Kidney (tissue), 14 donors: Measurements from ENCODE around the gene NDE1. TPM values are rescaled to one million over a fixed set of nuclear protein-coding genes. Genes with fewer than 3 reads are reported as not detected.

ENCODE experiments used
- DNase-seq, 5 donors: peaks; one replicate each; pipeline ENCODE4 v3.0.0-alpha.2; 2013 to 2020
- FAIRE-seq: peaks from 2 replicates; lab custom pipeline; 2012; peaks lifted over from hg19 to GRCh38; lab: Jason Lieb, UNC
- H3K27ac ChIP-seq, 2 donors: one replicate each; pipeline ENCODE4 v1.7.0; 2013; ENCODE audit warnings: low read depth in 2 of 2, low read length in 2 of 2, inconsistent platforms in 1 of 2
- H3K27me3 ChIP-seq: one replicate; pipeline ENCODE4 v1.7.1; 2013; ENCODE audit warnings: low read length, inconsistent platforms; ENCODE audit not compliant: control insufficient read depth, insufficient read depth
- H3K36me3 ChIP-seq, 3 donors: one replicate each; pipeline versions ENCODE4 v1.7.0 to v1.7.1; 2013; ENCODE audit warnings: low read length in 3 of 3, control low read depth in 1 of 3, inconsistent platforms in 1 of 3; ENCODE audit not compliant: insufficient read depth in 3 of 3, control insufficient read depth in 2 of 3
- H3K4me1 ChIP-seq, 3 donors: one replicate each; pipeline versions ENCODE4 v1.7.0 to v1.7.1; 2013; ENCODE audit warnings: low read length in 3 of 3, inconsistent platforms in 1 of 3, low read depth in 1 of 3; ENCODE audit not compliant: control insufficient read depth in 2 of 3, insufficient read depth in 2 of 3
- H3K4me3 ChIP-seq, 3 donors: one replicate each; pipeline versions ENCODE4 v1.7.0 to v1.8.1; 2013; ENCODE audit warnings: low read length in 3 of 3, control low read depth in 1 of 3, inconsistent platforms in 1 of 3
- H3K9ac ChIP-seq, 3 donors: one replicate each; pipeline versions ENCODE4 v1.7.0 to v1.7.1; 2013; ENCODE audit warnings: low read length in 3 of 3, control low read depth in 1 of 3, inconsistent platforms in 1 of 3
- H3K9me3 ChIP-seq, 3 donors: one replicate each; pipeline versions ENCODE4 v1.7.0 to v1.7.1; 2013; ENCODE audit warnings: low read length in 3 of 3, control low read depth in 1 of 3, inconsistent platforms in 1 of 3; ENCODE audit not compliant: control insufficient read depth in 2 of 3, insufficient read depth in 1 of 3
- intact Hi-C: fragments of 100-400 bp; cut with DNase I; formaldehyde crosslinking; loops from one replicate; pipeline ENCODE4 v1.11.1; 2022
- polyA plus RNA-seq: library from polyadenylated mRNA; stranded (reverse); fragments of 350-450 nt; fragmentation: Illumina TruSeq; extraction: RNeasy Lipid Tissue Mini Kit (QIAGEN cat#74804); gene quantifications from one replicate; pipeline ENCODE4 v1.2.3, GENCODE V29; 2014; ENCODE audit warnings: low read depth, low replicate concordance; ENCODE audit not compliant: insufficient read depth
- total RNA-seq: library from RNA; stranded (reverse); fragmentation: NEBNext Ultra II Directional; extraction: Animal tissue kit (Norgen Biotek cat#: 25700); gene quantifications from one replicate; pipeline ENCODE4 v1.2.1, GENCODE V29; 2021
- TF ChIP-seq, protein P1 (sequence below): IDR thresholded peaks from 3 replicates; pipeline ENCODE4 v1.5.1; 2012; ENCODE audit warnings: mild to moderate bottlenecking, moderate library complexity, borderline replicate concordance; ENCODE audit not compliant: insufficient read depth; ENCODE audit errors: extremely low read depth
- donor health status: control.
- donor health status: control.
- donor health status: control.
- donor health status: control.
- donor health status: control.
- donor health status: DM: yes; HTN: yes; CAD: no.
- donor health status: Normal renal cell carcinoma (clear cell type).

The NDE1 gene
- total and polyA plus RNA-seq, 2 donors from 2014 or later = 4.6 to 31.7 TPM

- H3K9ac ChIP-seq = no peak overlapping the region
- no peak overlapping the region for H3K27ac ChIP-seq
- DNase-seq = no peak
- no peaks in the 10 kb centered on the region for H3K36me3 ChIP-seq
- no peak for FAIRE-seq
- H3K4me1 ChIP-seq = no peaks in the 10 kb centered on the region
- H3K9me3 ChIP-seq = no peaks in the 10 kb centered on the region
- TF ChIP-seq, protein P1, sequence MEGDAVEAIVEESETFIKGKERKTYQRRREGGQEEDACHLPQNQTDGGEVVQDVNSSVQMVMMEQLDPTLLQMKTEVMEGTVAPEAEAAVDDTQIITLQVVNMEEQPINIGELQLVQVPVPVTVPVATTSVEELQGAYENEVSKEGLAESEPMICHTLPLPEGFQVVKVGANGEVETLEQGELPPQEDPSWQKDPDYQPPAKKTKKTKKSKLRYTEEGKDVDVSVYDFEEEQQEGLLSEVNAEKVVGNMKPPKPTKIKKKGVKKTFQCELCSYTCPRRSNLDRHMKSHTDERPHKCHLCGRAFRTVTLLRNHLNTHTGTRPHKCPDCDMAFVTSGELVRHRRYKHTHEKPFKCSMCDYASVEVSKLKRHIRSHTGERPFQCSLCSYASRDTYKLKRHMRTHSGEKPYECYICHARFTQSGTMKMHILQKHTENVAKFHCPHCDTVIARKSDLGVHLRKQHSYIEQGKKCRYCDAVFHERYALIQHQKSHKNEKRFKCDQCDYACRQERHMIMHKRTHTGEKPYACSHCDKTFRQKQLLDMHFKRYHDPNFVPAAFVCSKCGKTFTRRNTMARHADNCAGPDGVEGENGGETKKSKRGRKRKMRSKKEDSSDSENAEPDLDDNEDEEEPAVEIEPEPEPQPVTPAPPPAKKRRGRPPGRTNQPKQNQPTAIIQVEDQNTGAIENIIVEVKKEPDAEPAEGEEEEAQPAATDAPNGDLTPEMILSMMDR = no peak
- no peak overlapping the region for H3K4me3 ChIP-seq
- no peaks in the 10 kb centered on the region for H3K27me3 ChIP-seq
- intact Hi-C loops = loop anchor here (10.0 kb wide), 1 partner anchor 360 kb away; no protein-coding TSS in a partner anchor
Observed at GRCh38 chr16:15765116-15765515, 115.1 kb downstream of the NDE1 start.

- Histone ChIP-seq H3K4me1 (no peaks in the 10 kb centered on the region), H3K36me3 (no peaks in the 10 kb centered on the region), H3K9me3 (no peaks in the 10 kb centered on the region), H3K9ac (no peak overlapping the region), H3K27me3 (no peaks in the 10 kb centered on the region), H3K4me3 (no peak overlapping the region), H3K27ac (no peak overlapping the region)
- intact Hi-C loops = loop anchor here (10.0 kb wide), 1 partner anchor 359 kb away; no protein-coding TSS in a partner anchor
- peak; percentile 32 to 78 (median 53) for DNase-seq
- no peak for FAIRE-seq
- TF ChIP-seq, protein P1 = peak; percentile 53
Observed at GRCh38 chr16:15765880-15766279, 115.8 kb downstream of the NDE1 start.

- Histone ChIP-seq H3K9ac (no peak overlapping the region), H3K27ac (no peak overlapping the region), H3K36me3 (no peaks in the 10 kb centered on the region), H3K4me1 (no peaks in the 10 kb centered on the region), H3K9me3 (no peaks in the 10 kb centered on the region), H3K27me3 (no peaks in the 10 kb centered on the region), H3K4me3 (no peak overlapping the region)
- TF ChIP-seq, protein P1 = no peak
- no peak for DNase-seq
- intact Hi-C loops = loop anchor here (10.0 kb wide), 1 partner anchor 358 kb away; no protein-coding TSS in a partner anchor
- no peak for FAIRE-seq
Observed at GRCh38 chr16:15766918-15767317, 116.9 kb downstream of the NDE1 start.

DNA sequence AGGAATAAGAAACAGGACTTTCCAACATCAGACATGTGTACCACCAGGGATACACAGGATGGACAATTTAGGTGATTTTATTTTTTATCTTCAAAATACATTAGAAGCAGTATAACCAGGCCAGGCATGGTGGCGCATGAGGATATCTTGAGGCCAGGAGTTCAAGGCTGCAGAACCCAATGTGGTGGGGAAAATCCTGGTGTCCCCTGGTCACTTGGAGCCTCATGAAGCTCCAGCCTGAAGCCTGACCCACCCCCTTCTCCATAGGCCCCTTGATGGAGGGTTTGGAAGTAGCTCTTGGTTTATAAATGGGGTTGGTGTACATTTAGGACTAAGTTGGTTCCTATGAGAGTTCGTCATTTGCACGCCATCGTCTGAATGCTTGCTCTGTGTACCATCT is 118.2 kb downstream of the NDE1 start:
- Histone ChIP-seq H3K27ac (no peak overlapping the region), H3K4me3 (no peak overlapping the region), H3K9me3 (no peaks in the 10 kb centered on the region), H3K4me1 (no peaks in the 10 kb centered on the region), H3K36me3 (no peaks in the 10 kb centered on the region), H3K27me3 (no peaks in the 10 kb centered on the region), H3K9ac (no peak overlapping the region)
- intact Hi-C loops = loop anchor here (10.0 kb wide), 1 partner anchor 357 kb away; no protein-coding TSS in a partner anchor
- FAIRE-seq (no peak), DNase-seq (no peak)
- TF ChIP-seq, protein P1 = no peak
